T1000 (cell line): ENCODE measurements around the gene SLC34A3.
"Not testable (repeated sequence)": the region's sequence is repeated elsewhere in the genome, so short reads cannot be mapped to it uniquely, and the experiment has no call there.

Source experiments
- DNase-seq: peaks from one replicate; lab custom pipeline; 2025; ENCODE audit warnings: mixed read lengths; lab: John Stamatoyannopoulos, UW

SLC34A3 gene

DNA sequence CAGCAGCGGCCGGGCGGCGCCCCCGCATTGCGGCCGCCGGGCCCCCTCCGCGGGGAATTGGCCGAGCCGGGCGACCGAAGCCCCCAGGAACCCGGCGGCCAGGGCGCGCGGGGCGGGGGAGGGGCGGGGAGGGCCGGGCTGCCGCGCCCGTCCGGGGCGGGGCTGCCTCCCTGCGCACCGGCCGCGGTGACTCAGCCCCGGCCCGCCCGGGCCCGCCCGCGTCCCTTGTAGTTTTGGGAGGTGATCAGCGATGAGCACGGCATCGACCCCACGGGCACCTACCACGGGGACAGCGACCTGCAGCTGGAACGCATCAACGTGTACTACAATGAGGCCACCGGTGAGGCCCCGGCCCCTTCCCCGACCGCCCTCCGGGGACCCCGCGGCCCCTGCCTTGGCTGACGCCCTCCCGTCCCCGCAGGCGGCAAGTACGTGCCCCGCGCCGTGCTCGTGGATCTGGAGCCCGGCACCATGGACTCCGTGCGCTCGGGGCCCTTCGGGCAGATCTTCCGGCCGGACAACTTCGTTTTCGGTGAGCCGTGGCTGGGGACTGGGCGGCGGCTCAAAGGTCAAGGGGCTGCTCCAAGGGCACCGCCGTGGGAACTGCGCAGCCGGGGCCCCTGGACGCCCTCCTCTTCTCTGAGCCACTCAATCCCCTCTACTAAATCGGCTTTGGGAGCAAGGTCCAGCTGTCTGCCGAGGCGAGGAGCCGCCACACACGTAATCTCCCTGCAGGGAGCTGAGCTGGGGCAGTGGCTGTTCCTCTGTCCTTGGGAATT lies 11.0 kb downstream of the SLC34A3 start:
- no peak for DNase-seq

DNA sequence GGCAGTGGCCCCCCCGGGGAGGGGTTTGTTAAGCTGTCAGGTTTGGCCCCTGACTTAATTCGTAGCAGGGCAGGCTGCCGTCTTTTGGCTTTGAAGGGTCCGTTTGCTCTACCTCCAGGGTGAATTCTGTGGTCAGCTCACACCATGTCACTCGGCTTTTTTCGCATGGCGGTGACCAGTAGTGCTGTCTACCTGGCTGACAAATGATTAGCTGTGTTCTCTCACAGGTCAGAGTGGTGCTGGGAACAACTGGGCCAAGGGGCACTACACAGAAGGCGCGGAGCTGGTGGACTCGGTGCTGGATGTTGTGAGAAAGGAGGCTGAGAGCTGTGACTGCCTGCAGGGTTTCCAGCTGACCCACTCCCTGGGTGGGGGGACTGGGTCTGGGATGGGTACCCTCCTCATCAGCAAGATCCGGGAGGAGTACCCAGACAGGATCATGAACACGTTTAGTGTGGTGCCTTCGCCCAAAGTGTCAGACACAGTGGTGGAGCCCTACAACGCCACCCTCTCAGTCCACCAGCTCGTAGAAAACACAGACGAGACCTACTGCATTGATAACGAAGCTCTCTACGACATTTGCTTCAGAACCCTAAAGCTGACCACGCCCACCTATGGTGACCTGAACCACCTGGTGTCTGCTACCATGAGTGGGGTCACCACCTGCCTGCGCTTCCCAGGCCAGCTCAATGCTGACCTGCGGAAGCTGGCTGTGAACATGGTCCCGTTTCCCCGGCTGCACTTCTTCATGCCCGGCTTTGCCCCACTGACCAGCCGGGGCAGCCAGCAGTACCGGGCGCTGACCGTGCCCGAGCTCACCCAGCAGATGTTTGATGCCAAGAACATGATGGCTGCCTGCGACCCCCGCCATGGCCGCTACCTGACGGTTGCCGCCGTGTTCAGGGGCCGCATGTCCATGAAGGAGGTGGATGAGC lies 11.8 kb downstream of the SLC34A3 start:
- no peak for DNase-seq

DNA sequence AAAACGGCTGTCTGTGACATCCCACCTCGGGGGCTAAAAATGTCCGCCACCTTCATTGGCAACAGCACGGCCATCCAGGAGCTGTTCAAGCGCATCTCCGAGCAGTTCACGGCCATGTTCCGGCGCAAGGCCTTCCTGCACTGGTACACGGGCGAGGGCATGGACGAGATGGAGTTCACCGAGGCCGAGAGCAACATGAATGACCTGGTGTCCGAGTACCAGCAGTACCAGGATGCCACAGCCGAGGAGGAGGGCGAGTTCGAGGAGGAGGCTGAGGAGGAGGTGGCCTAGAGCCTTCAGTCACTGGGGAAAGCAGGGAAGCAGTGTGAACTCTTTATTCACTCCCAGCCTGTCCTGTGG lies 12.5 kb downstream of the SLC34A3 start:
- not testable (repeated sequence) for DNase-seq

DNA sequence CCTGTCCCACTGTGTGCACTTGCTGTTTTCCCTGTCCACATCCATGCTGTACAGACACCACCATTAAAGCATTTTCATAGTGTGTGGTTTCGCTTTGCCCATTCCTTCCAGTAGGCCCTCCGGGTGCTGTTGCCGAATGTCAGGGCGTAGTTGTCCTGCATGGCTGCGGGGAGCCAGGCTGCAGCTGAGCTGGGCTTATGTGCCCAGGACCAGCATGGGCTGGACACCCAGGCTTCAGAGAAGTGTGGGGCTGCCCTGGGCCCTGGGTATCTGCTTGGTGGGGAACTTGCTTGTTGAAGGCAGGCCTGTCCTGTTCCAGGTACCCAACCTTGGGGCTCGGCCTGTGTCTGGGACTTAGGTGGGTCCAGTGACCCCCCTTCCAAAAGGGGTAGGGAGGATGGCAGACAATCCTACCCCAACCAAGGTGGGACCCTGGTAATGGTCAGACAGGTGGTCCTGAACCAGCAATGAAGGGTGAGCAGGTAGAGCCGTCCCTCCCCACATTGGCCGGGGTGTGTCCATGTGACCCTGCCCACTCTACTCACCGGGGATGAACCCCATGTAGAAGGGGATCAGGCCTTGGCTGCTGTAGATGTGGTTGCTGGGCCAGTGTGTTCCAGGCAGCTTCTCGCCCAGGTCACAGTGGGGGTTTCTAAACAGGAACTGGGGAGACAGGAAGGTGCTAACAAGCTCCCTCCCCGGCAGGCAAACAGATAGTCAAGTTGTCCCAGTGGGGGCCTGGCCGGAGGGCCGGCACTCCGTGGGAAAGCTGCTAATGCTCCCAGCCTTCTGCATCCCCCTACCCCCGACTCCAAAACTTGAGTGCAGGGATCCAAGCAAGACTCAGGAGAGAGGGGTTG lies 13.2 kb downstream of the SLC34A3 start:
- no peak for DNase-seq

DNA sequence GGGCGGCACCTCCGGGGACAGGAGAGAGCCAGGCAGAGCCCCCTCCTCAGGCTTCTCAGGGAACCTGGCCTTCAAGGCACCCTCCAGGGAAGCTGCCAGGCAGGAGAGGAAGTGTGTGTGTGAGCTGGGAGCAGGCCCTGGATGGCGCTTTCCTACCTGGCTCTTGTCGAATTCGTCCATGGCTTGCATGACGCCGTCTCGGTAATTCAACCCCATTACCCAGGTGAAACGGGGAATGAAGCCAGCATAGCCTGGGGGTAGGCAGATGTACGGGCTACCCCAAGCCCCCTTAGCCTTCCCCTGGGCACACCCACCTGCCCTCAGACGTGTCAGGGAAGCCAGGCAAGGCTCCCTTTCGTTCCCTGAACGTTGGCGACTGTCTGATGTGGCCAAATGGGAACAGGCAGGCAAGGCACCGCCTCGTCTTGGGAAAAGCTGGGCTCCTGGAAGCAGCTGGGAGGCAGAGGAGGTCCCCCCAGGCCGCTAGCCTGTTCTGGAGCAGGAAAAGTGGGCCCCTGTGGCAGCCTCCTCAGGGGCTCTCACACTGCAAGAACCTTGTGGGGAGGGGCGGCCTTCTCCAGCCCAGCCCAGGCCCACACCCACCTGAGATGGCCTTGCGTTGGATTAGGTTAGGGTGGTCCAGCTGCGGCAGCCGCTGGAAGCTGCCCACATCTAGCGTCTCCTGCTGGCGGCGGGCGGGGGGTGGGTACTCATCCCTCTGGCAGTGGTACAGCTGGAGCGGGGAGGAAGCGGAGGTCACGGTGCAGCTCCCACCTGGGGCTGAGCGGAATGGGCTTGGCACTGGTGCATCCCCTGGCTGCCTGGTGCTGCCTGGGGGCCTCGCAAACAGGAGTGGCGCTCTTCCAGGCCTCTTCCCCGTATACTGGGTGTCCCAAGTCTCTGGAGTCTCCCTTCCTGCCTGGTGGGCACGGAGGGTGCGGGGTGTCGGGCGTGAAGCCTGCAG lies 14.1 kb downstream of the SLC34A3 start:
- DNase-seq: no peak

DNA sequence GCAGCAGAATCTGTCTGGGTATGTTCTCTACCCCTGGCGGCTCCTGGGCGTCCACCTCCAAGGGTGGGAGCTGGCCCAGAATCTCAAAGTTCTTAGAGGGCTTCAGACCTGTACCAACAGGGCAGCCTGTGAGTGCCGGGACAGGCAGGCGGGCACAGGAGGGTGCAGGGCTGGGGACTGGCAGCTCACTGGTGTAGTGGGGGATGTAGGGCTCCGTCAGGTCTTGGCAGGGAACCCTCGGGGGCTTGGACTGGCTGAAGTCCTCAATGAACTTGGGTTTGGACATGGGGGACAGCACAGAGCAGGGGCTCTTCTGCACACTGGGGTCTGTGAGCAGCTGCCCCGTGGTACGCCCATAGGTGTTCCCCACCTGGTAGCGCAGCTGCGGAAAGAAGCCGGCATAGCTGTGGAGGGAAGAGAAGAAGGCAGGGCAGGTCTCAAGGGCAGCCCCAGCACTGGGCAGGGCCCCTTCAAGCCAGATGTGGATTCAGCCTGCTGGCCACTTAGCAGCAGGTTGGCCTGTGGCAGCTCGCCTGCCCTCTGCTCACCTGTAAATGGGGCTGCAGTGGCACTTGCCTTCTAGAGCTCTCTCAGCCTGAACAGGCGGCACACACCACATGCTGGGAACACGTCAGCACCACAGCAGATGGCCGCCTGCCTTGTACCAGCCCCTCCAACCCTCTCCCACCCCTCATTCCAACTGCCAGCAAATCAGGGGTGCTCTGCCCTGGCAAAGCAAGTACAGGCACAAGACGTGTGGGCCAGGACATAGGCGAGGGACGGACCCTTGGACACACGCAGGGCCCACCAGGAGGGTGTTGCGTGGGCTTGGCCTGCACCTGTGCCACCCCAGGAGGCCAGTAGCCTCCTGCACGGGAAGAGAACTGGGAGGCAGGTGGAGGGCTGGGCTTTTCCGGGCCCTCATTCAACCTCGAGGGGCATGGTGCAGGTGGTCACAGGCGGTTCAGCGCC lies 15.0 kb downstream of the SLC34A3 start:
- DNase-seq: peak; percentile 22

DNA sequence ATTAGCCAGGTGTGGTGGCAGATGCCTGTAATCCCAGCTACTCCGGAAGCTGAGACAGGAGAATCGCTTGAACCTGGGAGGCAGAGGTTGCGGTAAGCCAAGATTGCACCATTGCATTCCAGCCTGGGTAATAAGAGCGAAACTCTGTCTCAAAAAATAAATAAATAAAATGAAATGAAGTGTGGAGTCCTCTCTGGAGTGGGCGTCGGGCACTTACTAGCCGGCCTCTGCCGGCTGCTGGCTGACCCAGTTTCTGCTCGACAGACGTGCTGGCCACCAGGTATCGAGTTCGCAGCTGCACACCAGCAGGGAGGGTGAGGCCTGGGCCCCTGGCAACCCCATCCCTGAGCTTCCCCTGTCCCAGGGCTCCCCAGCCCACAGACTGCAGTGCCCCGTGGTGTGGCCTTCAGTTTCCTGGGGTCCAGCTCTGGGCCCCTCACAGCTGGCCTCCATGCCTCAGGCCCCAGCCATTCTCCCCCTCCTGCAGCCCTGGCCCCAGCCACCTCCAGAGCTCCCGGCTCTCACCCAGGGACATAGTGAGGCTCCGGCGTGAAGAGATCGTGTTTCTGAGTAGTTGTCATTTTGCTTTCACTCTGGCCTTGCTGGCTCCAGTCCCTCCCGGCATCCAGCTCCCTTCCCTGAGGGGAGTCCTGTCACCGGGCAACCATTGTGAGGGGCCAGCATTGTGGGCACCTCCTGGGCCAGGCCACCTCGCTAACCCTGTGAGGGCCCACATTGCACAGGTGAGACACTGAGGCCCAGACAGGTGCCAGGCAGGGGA lies 16.6 kb downstream of the SLC34A3 start:
- no peak for DNase-seq

DNA sequence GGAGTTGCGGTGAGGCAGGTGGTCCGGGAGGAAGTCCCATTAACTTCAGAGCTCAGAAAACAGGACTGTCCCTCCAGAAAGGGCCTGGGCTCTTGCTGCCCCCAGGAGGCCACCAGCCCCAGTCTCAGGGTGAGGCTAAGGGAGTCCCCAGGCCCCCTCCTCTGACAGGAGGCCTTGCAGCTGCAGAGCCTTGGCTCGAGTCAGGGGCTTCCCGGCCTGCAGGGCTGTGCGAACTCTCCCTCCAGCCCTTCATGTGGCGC lies 17.1 kb downstream of the SLC34A3 start:
- DNase-seq: no peak

DNA sequence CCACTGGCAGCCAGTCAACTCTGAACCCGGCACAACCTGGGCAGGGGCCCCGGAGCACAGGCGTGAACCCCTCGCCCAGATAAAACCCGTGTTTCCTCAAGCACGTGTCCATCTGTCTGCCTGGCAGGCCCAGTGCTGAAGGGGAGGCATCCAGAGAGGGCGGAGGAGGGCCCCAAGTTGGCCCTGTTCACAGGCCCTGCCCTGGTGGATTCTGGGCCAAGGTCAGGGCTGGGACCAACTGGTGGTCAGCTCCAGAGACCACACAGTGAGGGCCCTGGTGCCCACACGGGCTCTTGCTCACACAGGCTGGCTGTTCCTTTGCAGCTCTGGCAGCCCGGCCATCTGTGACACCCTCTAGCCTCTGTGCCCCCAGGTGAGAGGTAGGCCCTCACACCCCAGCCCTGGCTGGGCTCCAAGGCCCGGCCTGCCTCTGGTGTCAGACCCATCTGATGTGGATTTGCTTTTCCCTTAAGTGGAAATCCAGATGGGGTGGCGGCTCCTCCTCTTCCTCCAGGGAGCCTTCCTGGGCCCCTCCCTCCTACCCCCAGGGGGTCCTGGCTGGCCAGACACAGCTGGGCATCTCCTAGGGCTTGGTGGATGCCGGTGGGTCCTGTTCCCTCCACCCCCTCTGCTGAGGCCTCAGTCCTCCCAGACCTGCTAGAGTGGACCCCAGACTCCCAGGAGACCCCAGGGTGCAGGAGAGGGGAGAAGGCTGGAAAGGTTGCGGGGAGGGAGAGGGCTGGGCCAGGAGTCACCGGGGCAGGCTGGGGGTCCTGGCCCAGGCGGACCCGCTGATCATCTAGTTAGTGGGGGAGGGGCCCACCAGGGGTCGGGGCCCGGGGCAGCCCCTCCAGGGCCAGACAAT lies 19.9 kb downstream of the SLC34A3 start:
- DNase-seq: no peak

DNA sequence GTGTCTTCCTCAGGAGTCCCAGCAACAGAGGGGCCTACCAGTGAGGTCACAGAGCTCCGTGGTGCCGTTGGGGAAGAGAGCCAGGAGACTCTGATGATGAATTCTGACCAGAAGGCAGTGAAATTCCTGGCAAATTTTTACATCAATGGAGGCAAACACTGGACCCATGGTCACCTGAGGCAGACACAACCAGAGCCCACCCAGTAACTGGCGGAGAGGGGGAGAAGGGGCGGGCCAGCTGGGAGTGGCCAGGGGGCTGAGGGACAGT lies 20.4 kb downstream of the SLC34A3 start, which contains the start of gene STPG3:
TSS of gene STPG3 (plus strand) at position 93 of the 268 bp plus-strand sequence. CDS start at position 94, 1 bp downstream.
- DNase-seq: no peak

DNA sequence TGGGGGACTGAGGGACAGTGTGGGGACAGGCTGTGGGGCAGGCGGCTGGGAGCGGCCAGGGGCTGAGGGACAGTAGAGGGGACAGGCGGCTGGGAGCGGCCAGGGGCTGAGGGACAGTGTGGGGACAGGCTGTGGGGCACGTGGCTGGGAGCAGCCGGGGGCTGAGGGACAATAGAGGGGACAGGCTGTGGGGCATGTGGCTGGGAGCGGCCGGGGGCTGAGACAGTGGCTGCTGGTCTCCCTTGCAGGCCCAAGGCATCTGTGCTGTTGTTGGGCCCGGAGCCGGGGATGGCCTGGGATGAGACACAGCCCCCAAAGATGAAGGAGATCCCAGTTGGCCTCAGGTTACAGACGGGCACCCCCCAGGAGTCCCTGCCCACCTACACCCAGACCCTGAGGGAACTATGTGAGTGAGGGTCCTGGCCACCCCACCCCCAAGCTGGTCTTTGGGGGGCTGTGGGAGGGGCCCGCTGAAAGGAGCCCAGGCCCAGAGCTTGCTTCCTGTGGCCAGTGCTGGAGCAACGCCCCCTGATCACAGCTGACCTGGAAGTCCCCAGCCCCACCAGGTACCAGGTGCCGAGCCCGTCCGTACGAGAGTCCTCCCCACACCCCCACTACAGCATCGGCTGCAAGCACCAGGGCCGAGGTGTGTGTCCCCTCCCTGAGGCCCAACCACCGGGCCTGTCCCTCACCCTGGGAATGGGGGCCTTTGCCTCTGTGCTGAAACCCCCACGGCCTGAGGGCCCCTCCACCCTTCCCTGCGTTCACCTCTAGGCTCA lies 21.0 kb downstream of the SLC34A3 start:
- no peak for DNase-seq

DNA sequence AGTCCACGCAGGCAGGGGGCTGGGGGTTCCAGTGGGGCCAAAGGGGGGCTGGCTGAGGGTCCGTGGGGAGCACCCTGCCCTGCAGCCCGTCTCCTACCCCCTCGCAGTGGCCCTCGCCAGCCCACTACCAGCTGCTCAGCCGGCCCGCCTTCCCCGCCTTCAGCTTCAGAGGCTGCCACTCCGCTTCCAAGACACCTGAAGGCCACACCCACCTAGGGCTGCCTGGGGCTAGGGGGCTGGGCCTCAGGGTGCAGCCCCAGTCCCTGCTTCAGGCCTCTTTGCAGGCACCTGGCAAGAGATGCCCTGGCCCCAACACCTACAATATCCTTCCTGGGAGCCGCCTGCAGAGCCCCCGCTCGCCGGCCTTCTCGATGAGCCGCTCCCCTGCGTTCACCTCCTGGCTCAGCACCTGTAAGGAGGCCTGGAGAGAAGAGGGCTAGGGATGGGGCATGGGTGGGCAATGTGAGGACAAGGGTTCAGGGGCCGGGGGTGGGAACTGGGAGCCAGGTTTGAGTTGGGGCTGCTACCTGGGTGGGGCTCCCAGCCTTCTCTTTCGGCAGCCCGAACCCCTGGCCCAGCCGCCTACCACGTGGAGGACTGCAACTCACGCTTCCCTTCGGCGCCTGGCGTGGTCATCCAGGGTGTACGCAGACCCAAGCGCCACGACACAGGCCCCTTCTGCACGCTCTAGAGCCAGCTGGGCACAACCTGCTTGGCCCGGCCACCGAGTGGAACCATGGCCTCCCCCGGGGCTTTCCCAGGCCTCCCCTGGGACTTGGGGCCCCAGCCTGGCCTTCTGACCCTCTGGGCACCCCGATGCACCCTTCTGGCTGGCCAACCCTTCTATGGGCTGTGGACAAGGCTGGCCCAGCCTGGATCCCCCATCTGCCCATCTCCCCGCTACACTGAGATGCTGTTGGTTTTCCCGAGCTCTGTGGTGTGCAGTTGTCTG lies 22.1 kb downstream of the SLC34A3 start:
- DNase-seq: no peak

DNA sequence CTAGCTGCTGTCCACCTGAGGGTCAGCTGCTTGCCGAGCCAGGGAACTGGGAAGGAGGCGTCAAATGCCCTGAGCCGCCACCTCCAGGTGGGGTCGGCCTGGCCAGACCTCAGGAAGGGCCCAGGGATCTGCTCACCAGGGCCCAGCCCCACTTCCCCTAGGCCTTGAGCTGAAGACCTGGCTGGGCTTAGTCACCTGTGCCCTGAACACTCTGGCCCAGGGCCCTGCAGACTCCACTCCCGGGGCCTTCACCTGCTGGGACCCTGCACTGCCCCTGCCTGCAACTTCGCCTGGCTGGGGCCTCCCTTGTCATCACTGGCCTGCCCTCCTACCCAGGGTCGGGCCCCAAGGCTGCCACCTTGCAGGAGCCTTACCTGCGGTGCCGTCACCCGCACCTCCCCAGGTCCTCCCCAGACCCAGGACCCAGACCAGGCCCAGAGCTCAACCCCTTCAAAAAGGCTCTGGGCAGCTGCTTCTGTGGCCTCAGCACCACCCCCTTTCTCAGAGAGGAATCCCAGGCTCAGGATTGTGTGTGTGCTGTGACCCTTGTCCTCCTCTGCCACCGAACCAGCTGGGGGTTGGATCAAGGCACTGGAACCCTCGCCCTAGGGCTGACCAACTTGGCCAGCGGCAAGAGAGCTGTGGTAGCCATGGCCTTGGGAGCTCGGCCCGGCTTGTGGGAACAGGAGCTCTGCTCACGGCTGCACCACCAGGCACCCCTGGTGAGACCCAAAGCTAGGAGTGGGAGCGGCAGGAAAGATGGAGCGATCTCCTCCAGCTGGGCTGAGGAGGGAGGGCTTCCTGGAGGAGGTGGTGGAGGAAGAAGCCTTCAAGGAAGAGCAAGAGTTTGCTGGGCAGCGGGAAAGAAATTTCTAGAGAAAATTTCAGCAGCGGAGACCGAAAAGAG lies 23.3 kb downstream of the SLC34A3 start:
- DNase-seq: no peak

DNA sequence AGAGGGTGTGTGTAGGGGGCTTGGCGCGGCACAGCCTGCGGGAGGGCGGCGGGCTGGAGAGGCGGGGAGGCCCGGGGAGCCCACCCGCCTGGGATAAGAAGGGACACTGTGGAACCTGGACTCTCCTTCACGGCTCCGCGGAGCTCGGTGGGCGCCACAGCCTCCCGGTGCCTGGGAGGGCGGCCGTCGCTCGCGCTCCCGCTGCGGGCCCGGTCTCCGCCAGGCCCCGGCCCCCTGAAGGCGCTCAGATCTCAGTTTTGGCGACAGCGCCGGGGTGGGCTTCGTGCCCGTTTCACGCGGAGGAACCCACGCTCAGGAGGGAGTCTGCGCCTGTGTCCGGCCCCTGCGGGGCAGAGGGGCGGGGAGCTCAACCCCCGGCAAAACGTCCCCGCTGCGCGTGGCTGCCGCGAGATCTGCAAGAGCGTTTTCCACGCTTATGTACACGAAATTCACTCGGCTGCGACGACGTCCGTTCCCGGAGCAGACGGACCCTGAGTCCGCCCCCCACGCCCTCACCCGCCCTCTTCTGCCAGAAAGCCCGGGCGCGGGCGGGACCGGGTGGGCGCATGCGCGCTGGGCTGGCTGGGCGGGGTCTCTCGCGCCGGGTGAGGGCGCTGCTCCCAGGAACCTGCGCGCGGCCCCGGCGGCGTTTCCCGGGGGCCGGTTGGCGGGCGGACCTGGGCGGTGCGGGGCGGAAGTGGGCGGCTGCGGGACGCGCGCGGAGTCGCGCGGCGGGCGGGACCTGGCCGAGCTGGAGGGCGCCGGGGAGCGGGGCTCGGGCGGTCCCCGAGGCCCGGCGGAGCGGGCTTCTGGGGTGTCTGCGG lies 24.1 kb downstream of the SLC34A3 start, which contains the start of gene NELFB:
TSS of gene NELFB (plus strand) at position 704 of the 824 bp plus-strand sequence.
- peak; percentile 88 for DNase-seq
